Endothelial cell of umbilical vein (primary cell): ENCODE data around the gene EPHA8. TPM values are rescaled to one million over a fixed set of nuclear protein-coding genes. Genes with fewer than 3 reads are reported as not detected.

Experiments used
- BruUV-seq: library from RNA; stranded (reverse); fragments of 400-500 nt; replicated peaks from 2 replicates; lab custom pipeline; 2021; lab: Mats Ljungman, UMichigan
- CTCF ChIA-PET: fragments of 300-600, 350-600 bp; sonication (Branson Sonifier 250); formaldehyde crosslinking; loops from one replicate; lab custom pipeline; 2021; ENCODE audit warnings: antibody characterized with exemption, inconsistent platforms; lab: Charles Lee
- POLR2A ChIA-PET: fragments of 300-600, 350-600 bp; sonication (Branson Sonifier 250); formaldehyde crosslinking; loops from one replicate; lab custom pipeline; 2021; ENCODE audit warnings: antibody characterized with exemption, inconsistent platforms; lab: Charles Lee
- DNase-seq: peaks from one replicate; pipeline ENCODE4 v3.0.0-alpha.2; 2011; ENCODE audit warnings: low read depth, low spot score
- FAIRE-seq: peaks from 2 replicates; lab custom pipeline; 2011; peaks lifted over from hg19 to GRCh38; lab: Jason Lieb, UNC
- H2AFZ ChIP-seq: 2 replicates; pipeline ENCODE4 v1.6.0; 2012; ENCODE audit warnings: low read depth, low read length, control low read depth, inconsistent platforms
- H3K27ac ChIP-seq: 2 replicates; pipeline ENCODE4 v1.5.1; 2011; ENCODE audit warnings: low read depth, mild to moderate bottlenecking, control low read depth, low read length, moderate library complexity; ENCODE audit not compliant: insufficient read depth
- H3K27me3 ChIP-seq, 2 experiments: 2 replicates each; pipeline versions ENCODE4 v1.6.0 to v1.6.1; 2011; ENCODE audit warnings: low read length in 2 of 2, mixed read lengths in 1 of 2; ENCODE audit not compliant: control insufficient read depth in 2 of 2, insufficient read depth in 2 of 2
- H3K36me3 ChIP-seq, 2 experiments: 2 replicates in 1 of 2; 3 replicates in 1 of 2; pipeline ENCODE4 v1.5.1; 2011; ENCODE audit warnings: low read length in 2 of 2, mild to moderate bottlenecking in 1 of 2, moderate library complexity in 1 of 2; ENCODE audit not compliant: control insufficient read depth in 2 of 2, insufficient read depth in 2 of 2; ENCODE audit errors: extremely low read depth in 1 of 2
- H3K4me1 ChIP-seq: 3 replicates; pipeline ENCODE4 v1.5.1; 2011; ENCODE audit warnings: mild to moderate bottlenecking, low read length; ENCODE audit not compliant: control insufficient read depth, insufficient read depth; ENCODE audit errors: extremely low read depth
- H3K4me2 ChIP-seq: 2 replicates; pipeline ENCODE4 v1.6.1; 2011; ENCODE audit warnings: low read length, control low read depth, mixed read lengths; ENCODE audit not compliant: insufficient read depth
- H3K4me3 ChIP-seq, 3 experiments: fragments of 200-600 bp in 1 of 3; sonication (generic), shearing (Covaris generic) in 1 of 3; replicated peaks in 1 of 3; 2 replicates each; pipeline ENCODE4 v1.5.1; 2011 to 2016; ENCODE audit warnings: control low read depth in 3 of 3, low read length in 3 of 3, mild to moderate bottlenecking in 2 of 3, inconsistent platforms in 1 of 3, low read depth in 1 of 3, moderate library complexity in 1 of 3; ENCODE audit not compliant: insufficient read depth in 1 of 3
- H3K79me2 ChIP-seq: 2 replicates; pipeline ENCODE4 v1.6.0; 2012; ENCODE audit warnings: low read length, inconsistent platforms; ENCODE audit not compliant: control insufficient read depth, insufficient read depth
- H3K9ac ChIP-seq: replicated peaks from 2 replicates; pipeline ENCODE3; 2011; ENCODE audit warnings: low read length, control low read depth; ENCODE audit not compliant: insufficient read depth; ENCODE audit errors: extremely low read depth
- H3K9me1 ChIP-seq: replicated peaks from 3 replicates; pipeline ENCODE4 v1.6.0; 2011; ENCODE audit warnings: mild to moderate bottlenecking, low read length; ENCODE audit not compliant: control insufficient read depth, insufficient read depth; ENCODE audit errors: extremely low read depth
- H3K9me3 ChIP-seq: replicated peaks from 2 replicates; pipeline ENCODE4 v1.5.1; 2012; ENCODE audit warnings: low read length, inconsistent platforms; ENCODE audit not compliant: control insufficient read depth, insufficient read depth
- H4K20me1 ChIP-seq: replicated peaks from 2 replicates; pipeline ENCODE3; 2011; ENCODE audit warnings: mild to moderate bottlenecking, low read length; ENCODE audit not compliant: control insufficient read depth, insufficient read depth; ENCODE audit errors: extremely low read depth
- CTCF ChIP-seq, 2 donors: IDR thresholded peaks; 1 replicate in 1 of 2; 2 replicates in 1 of 2; pipeline ENCODE4 v1.5.1; 2011; ENCODE audit warnings: low read length in 2 of 2, mild to moderate bottlenecking in 2 of 2, moderate library complexity in 2 of 2, control low read depth in 1 of 2, inconsistent platforms in 1 of 2, low read depth in 1 of 2; ENCODE audit not compliant: insufficient read depth in 1 of 2; ENCODE audit errors: extremely low read depth in 1 of 2
- EZH2 ChIP-seq: IDR thresholded peaks from 2 replicates; pipeline ENCODE4 v1.6.1; 2012; ENCODE audit warnings: borderline replicate concordance, low read depth, mild to moderate bottlenecking, moderate library complexity, low read length, inconsistent platforms; ENCODE audit not compliant: severe bottlenecking
- FOS ChIP-seq: IDR thresholded peaks from 2 replicates; pipeline ENCODE4 v1.6.1; 2011; ENCODE audit warnings: mild to moderate bottlenecking, low read length, moderate library complexity, borderline replicate concordance; ENCODE audit not compliant: insufficient read depth
- GATA2 ChIP-seq: IDR thresholded peaks from 2 replicates; pipeline ENCODE4 v1.7.0; 2011; ENCODE audit warnings: low read depth, mild to moderate bottlenecking, moderate library complexity, mixed read lengths, low read length; ENCODE audit not compliant: insufficient read length, insufficient read depth
- JUN ChIP-seq: IDR thresholded peaks from 2 replicates; pipeline ENCODE4 v1.6.1; 2011; ENCODE audit warnings: borderline replicate concordance, low read depth; ENCODE audit not compliant: insufficient read length, insufficient read depth
- MAX ChIP-seq: IDR thresholded peaks from 2 replicates; pipeline ENCODE4 v1.6.1; 2011; ENCODE audit not compliant: insufficient read depth, insufficient read length
- MYC ChIP-seq: IDR thresholded peaks from one replicate; pipeline ENCODE4 v1.6.1; 2011; ENCODE audit warnings: mild to moderate bottlenecking, low read depth, low read length
- POLR2A ChIP-seq: IDR thresholded peaks from 2 replicates; pipeline ENCODE4 v1.6.1; 2012; ENCODE audit warnings: low read depth, mild to moderate bottlenecking, control low read depth, low read length
- POLR2AphosphoS5 ChIP-seq: IDR thresholded peaks from 2 replicates; pipeline ENCODE4 v1.6.1; 2012; ENCODE audit warnings: low read depth, mild to moderate bottlenecking, control low read depth, low read length, moderate library complexity; ENCODE audit not compliant: insufficient read depth
- dilution Hi-C: fragments of 300-500 bp; cut with MboI; formaldehyde crosslinking; loops from one replicate; pipeline ENCODE4 v1.15.0; 2019; ENCODE audit warnings: low sequenced_read_pairs; ENCODE audit not compliant: extremely low pct_ligation_motif_present
- intact Hi-C: fragments of 100-400 bp; cut with micrococcal nuclease; formaldehyde crosslinking; loops from one replicate; pipeline ENCODE4 v1.10.0; 2022
- polyA plus RNA-seq, 4 experiments: library from polyadenylated mRNA; depleted of rRNA in 3 of 4; stranded (reverse) in 3 of 4; unstranded in 1 of 4; fragments of >200 nt; gene quantifications; 2 replicates each; pipeline versions ENCODE4 v1.2.1 to v1.2.3, GENCODE V29; 2011 to 2012; ENCODE audit warnings: missing spikeins in 1 of 4
- total RNA-seq: library from RNA; stranded (reverse); gene quantifications from 2 replicates; pipeline ENCODE4 v1.2.3, GENCODE V29; 2021

EPHA8 gene
- total and polyA plus RNA-seq, 2 donors (not counting 3 experiments of a cell fraction or from before 2014, with no cell fraction given), result not detected

- intact Hi-C loops, result loop anchor here (5.0 kb wide), 1 partner anchor 947 kb away; no protein-coding TSS in a partner anchor
- no peak for FAIRE-seq
- no peak for DNase-seq
- no peaks in the 10 kb centered on the region for H3K79me2 ChIP-seq
- H3K27ac ChIP-seq, result no peak overlapping the region
- H3K4me3 ChIP-seq, result no peak overlapping the region
- H3K36me3 ChIP-seq, result no peaks in the 10 kb centered on the region
- POLR2A ChIA-PET, result no interaction called here
- no peaks in the 10 kb centered on the region for H4K20me1 ChIP-seq
- no peak overlapping the region for H3K9ac ChIP-seq
- no peak for TF ChIP-seq EZH2
- TF ChIP-seq JUN, result no peak
- no peak for TF ChIP-seq POLR2AphosphoS5
- TF ChIP-seq GATA2, result no peak
- TF ChIP-seq MAX, result no peak
- no peak for TF ChIP-seq POLR2A
- no peak for TF ChIP-seq MYC
- TF ChIP-seq FOS, result no peak
- TF ChIP-seq CTCF (IDR thresholded peaks at IDR 0.05; ENCODE audit: extremely low read depth in 1 of 2, insufficient read depth in 1 of 2, low read depth in 1 of 2, low read length in 2 of 2), result no peak
- no peak overlapping the region for H3K4me2 ChIP-seq
- H3K4me1 ChIP-seq, result no peaks in the 10 kb centered on the region
- BruUV-seq, result no TSS peak
- H2AFZ ChIP-seq, result no peak overlapping the region
- dilution Hi-C loops, result no loop called here
- CTCF ChIA-PET, result interaction anchor here (3.0 to 5.5 kb wide), 2 partner anchors 223 to 227 kb away, joined by 21 to 154 read pairs; no protein-coding TSS in a partner anchor
- H3K9me1 ChIP-seq, result no peaks in the 10 kb centered on the region
- no peaks in the 10 kb centered on the region for H3K9me3 ChIP-seq
- no peaks in the 10 kb centered on the region for H3K27me3 ChIP-seq
Observed at GRCh38 chr1:22643928-22644327, 80.6 kb downstream of the EPHA8 start.
